Umbilical cord (tissue), 2 donors: ENCODE measurements around the gene SLC39A2. TPM values are rescaled to one million over a fixed set of nuclear protein-coding genes. Genes with fewer than 3 reads are reported as not detected.

Source experiments
- DNase-seq: peaks from one replicate; pipeline ENCODE4 v3.0.0-alpha.2; 2015; ENCODE audit warnings: low spot score
- total RNA-seq: library from RNA; depleted of rRNA; stranded (reverse); fragments of >200 nt; gene quantifications from one replicate; pipeline ENCODE4 v1.2.3, GENCODE V29; 2014; ENCODE audit warnings: low replicate concordance; ENCODE audit not compliant: insufficient read depth

Gene SLC39A2
- total RNA-seq, 1 donor from 2014 or later, result not detected

- DNase-seq, result no peak
Measured at GRCh38 chr14:20997115-20997514, 2.0 kb upstream of the SLC39A2 start.

- DNase-seq, result peak; percentile 38
Measured at GRCh38 chr14:20997564-20997963, 1.5 kb upstream of the SLC39A2 start.

- peak; percentile 44 for DNase-seq
Measured at GRCh38 chr14:20998139-20998538, 954 bp upstream of the SLC39A2 start.

GRCh38 chr14:20999591-20999990, 498 bp downstream of the SLC39A2 start:
- no peak for DNase-seq

GRCh38 chr14:21001218-21001617, 2.1 kb downstream of the SLC39A2 start:
- no peak for DNase-seq

- peak; percentile 50 for DNase-seq
Measured at GRCh38 chr14:21003788-21004346, 4.8 kb downstream of the SLC39A2 start.

GRCh38 chr14:21009721-21010120, 10.6 kb downstream of the SLC39A2 start:
- DNase-seq, result peak; percentile 91

GRCh38 chr14:21011136-21011535, 12.0 kb downstream of the SLC39A2 start:
- no peak for DNase-seq

GRCh38 chr14:21014761-21015190, 15.7 kb downstream of the SLC39A2 start:
- DNase-seq, result peak; percentile 89

- no peak for DNase-seq
Measured at GRCh38 chr14:21015312-21015711, 16.2 kb downstream of the SLC39A2 start.

GRCh38 chr14:21016413-21017190, 17.5 kb downstream of the SLC39A2 start:
- DNase-seq, result no peak

- no peak for DNase-seq
Measured at GRCh38 chr14:21017528-21018245, 18.6 kb downstream of the SLC39A2 start.

GRCh38 chr14:21018286-21018685, 19.2 kb downstream of the SLC39A2 start:
- DNase-seq, result no peak

GRCh38 chr14:21018781-21019180, 19.7 kb downstream of the SLC39A2 start:
- no peak for DNase-seq

- no peak for DNase-seq
Measured at GRCh38 chr14:21019366-21019765, 20.3 kb downstream of the SLC39A2 start.

- no peak for DNase-seq
Measured at GRCh38 chr14:21020977-21021545, 22.0 kb downstream of the SLC39A2 start.

- no peak for DNase-seq
Measured at GRCh38 chr14:21022686-21023085, 23.6 kb downstream of the SLC39A2 start.

- no peak for DNase-seq
Measured at GRCh38 chr14:21023174-21023573, 24.1 kb downstream of the SLC39A2 start.

GRCh38 chr14:21023817-21024584, 24.9 kb downstream of the SLC39A2 start:
- DNase-seq, result no peak

- peak; percentile 85 for DNase-seq
Measured at GRCh38 chr14:21024585-21025370, 25.7 kb downstream of the SLC39A2 start, which contains the start of gene NDRG2. Gene NDRG2, minus strand, starts transcription at chr14:21025061. Its CDS starts 1,746 bp downstream, at chr14:21023315.
